Spleen (tissue), 7 donors: ENCODE measurements around the gene LSG1.

ENCODE experiments used
- CTCF ChIP-seq, 11 experiments: fragments of 200-600 bp in 7 of 11; fragments of 450-650 bp in 4 of 11; sonication (generic) in 4 of 11; IDR thresholded peaks in 8 of 11; conservative IDR thresholded peaks in 3 of 11; 1 replicate in 7 of 11; 2 replicates in 4 of 11; pipeline versions ENCODE4 v1.4.0 to v1.8.0; 2016 to 2021; ENCODE audit warnings: antibody characterized with exemption in 11 of 11, inconsistent platforms in 4 of 11, mild to moderate bottlenecking in 1 of 11
- POLR2A ChIP-seq, 3 donors: fragments of 450-650 bp; IDR thresholded peaks; one replicate each; pipeline ENCODE4 v1.5.1; 2017; ENCODE audit warnings: antibody characterized with exemption in 3 of 3, mild to moderate bottlenecking in 1 of 3
- POLR2AphosphoS5 ChIP-seq, 3 donors: sonication (generic); formaldehyde crosslinking; IDR thresholded peaks; one replicate each; pipeline ENCODE4 v1.5.1; 2017; ENCODE audit warnings: antibody characterized with exemption in 3 of 3
- donor health status: DM: no; HTN: no; CAD: no; lungs with moderate emphysema.
- donor health status: DM: no; HTN: no; CAD: no.
- donor health status: DM: no; HTN: no; CAD: no.

- TF ChIP-seq CTCF (IDR thresholded peaks at IDR 0.05 in 8 of 11, conservative IDR thresholded peaks at IDR 0.05 in 3 of 11) (no peak), POLR2AphosphoS5 (IDR thresholded peaks at IDR 0.05) (no peak), POLR2A (IDR thresholded peaks at IDR 0.05) (no peak)
These were observed 39.3 kb upstream of the LSG1 start for GRCh38 chr3:194711286-194711685.
